GM13977 (cell line): Measurements from ENCODE around the gene CDC5L.

Experiments used
- DNase-seq: peaks from one replicate; pipeline ENCODE4 v3.0.0; 2012; ENCODE audit warnings: low spot score
- CTCF ChIP-seq: IDR thresholded peaks from 2 replicates; pipeline ENCODE4 v1.5.1; 2012; ENCODE audit warnings: mild to moderate bottlenecking, control low read depth; ENCODE audit not compliant: insufficient read depth; ENCODE audit errors: extremely low read depth, missing control alignments
- in situ Hi-C: fragments of 300-500 bp; cut with MboI; formaldehyde crosslinking; loops from one replicate; pipeline ENCODE4 v1.12.0; 2022; ENCODE audit warnings: low sequenced_read_pairs, low pct_unique_long_range_greater_than_20kb, mixed read lengths, inconsistent platforms; ENCODE audit not compliant: unreplicated experiment

Gene CDC5L

GRCh38 chr6:44355640-44356039, 31.9 kb upstream of the CDC5L start:
- in situ Hi-C loops = no loop called here
- no peak for DNase-seq
- no peak for TF ChIP-seq CTCF

GRCh38 chr6:44356487-44356886, 31.0 kb upstream of the CDC5L start:
- DNase-seq = no peak
- in situ Hi-C loops = no loop called here
- no peak for TF ChIP-seq CTCF

- in situ Hi-C loops = no loop called here
- no peak for TF ChIP-seq CTCF
- no peak for DNase-seq
Measured at GRCh38 chr6:44359973-44360372, 27.5 kb upstream of the CDC5L start.

- TF ChIP-seq CTCF = no peak
- in situ Hi-C loops = no loop called here
- no peak for DNase-seq
Measured at GRCh38 chr6:44361947-44362346, 25.6 kb upstream of the CDC5L start.

- in situ Hi-C loops = no loop called here
- TF ChIP-seq CTCF = no peak
- DNase-seq = no peak
Measured at GRCh38 chr6:44363377-44363926, 24.1 kb upstream of the CDC5L start.

- no peak for TF ChIP-seq CTCF
- no peak for DNase-seq
- in situ Hi-C loops = no loop called here
Measured at GRCh38 chr6:44366781-44367180, 20.7 kb upstream of the CDC5L start.

- in situ Hi-C loops = no loop called here
- no peak for DNase-seq
- no peak for TF ChIP-seq CTCF
Measured at GRCh38 chr6:44367681-44368080, 19.8 kb upstream of the CDC5L start.
